WTC11 (cell line): ENCODE measurements around the gene MKLN1.

Experiments used
- ATF2 ChIP-seq: sonication (generic); formaldehyde crosslinking; IDR thresholded peaks from 2 replicates; pipeline ENCODE4 v1.8.1; 2022; ENCODE audit warnings: low read depth, missing genetic modification reagents, borderline replicate concordance
- CTCF ChIP-seq: fragments of 200-600 bp; IDR thresholded peaks from 2 replicates; pipeline ENCODE4 v1.8.0; 2022; ENCODE audit warnings: antibody characterized with exemption
- E2F5 ChIP-seq: sonication (generic); formaldehyde crosslinking; IDR thresholded peaks from 2 replicates; pipeline ENCODE4 v1.8.1; 2022; ENCODE audit warnings: mild to moderate bottlenecking, moderate library complexity, missing genetic modification reagents
- ESRRA ChIP-seq: sonication (generic); formaldehyde crosslinking; IDR thresholded peaks from 2 replicates; pipeline ENCODE4 v1.8.1; 2022; ENCODE audit warnings: mild to moderate bottlenecking, missing genetic modification reagents, borderline replicate concordance
- FOXP4 ChIP-seq: sonication (generic); formaldehyde crosslinking; IDR thresholded peaks from 2 replicates; pipeline ENCODE4 v1.8.0; 2022; ENCODE audit warnings: mild to moderate bottlenecking, missing genetic modification reagents
- JUN ChIP-seq: sonication (generic); formaldehyde crosslinking; IDR thresholded peaks from 2 replicates; pipeline ENCODE4 v1.8.0; 2023; ENCODE audit warnings: mild to moderate bottlenecking, missing genetic modification reagents
- PREB ChIP-seq: sonication (generic); formaldehyde crosslinking; IDR thresholded peaks from 2 replicates; pipeline ENCODE4 v1.8.1; 2022; ENCODE audit warnings: mild to moderate bottlenecking, missing genetic modification reagents, moderate library complexity, borderline replicate concordance
- SMAD3 ChIP-seq: sonication (generic); formaldehyde crosslinking; IDR thresholded peaks from 2 replicates; pipeline ENCODE4 v1.8.0; 2022; ENCODE audit warnings: missing genetic modification reagents, mild to moderate bottlenecking, borderline replicate concordance
- SMAD4 ChIP-seq: sonication (generic); formaldehyde crosslinking; IDR thresholded peaks from 2 replicates; pipeline ENCODE4 v1.8.0; 2022; ENCODE audit warnings: mild to moderate bottlenecking, missing genetic modification reagents
- SOX15 ChIP-seq: fragments of 250-450 bp; sonication (Bioruptor Pico); IDR thresholded peaks from 2 replicates; pipeline ENCODE4 v1.9.0; 2021; ENCODE audit warnings: mild to moderate bottlenecking
- USF1 ChIP-seq: sonication (generic); formaldehyde crosslinking; IDR thresholded peaks from 2 replicates; pipeline ENCODE4 v1.8.0; 2022; ENCODE audit warnings: mild to moderate bottlenecking, missing genetic modification reagents

GRCh38 chr7:131509781-131510180 lies 182.1 kb downstream of the MKLN1 start:
- TF ChIP-seq USF1 (no peak), JUN (CRISPR knock-in tag) (no peak), CTCF (no peak), ESRRA (CRISPR knock-in tag) (no peak), ATF2 (CRISPR knock-in tag) (no peak), SMAD4 (CRISPR knock-in tag) (no peak), FOXP4 (CRISPR knock-in tag) (no peak), PREB (CRISPR knock-in tag) (no peak), SOX15 (CRISPR knock-in tag) (no peak), E2F5 (no peak), SMAD3 (CRISPR knock-in tag) (no peak)
